Measurements from ENCODE around the gene SPATA31D4.
"Not testable (repeated sequence)": the region's sequence is repeated elsewhere in the genome, so short reads cannot be mapped to it uniquely, and the experiment has no call there.

SPATA31D4 gene

GRCh38 chr9:81928305-81928704 lies at the start of gene SPATA31D4:
SPATA31D4 (plus strand) TSS chr9:81928428; CDS start chr9:81928514, 86 bp downstream.
- DNase-seq (ENCODE audit: low read depth): not testable (repeated sequence)

- no peak for DNase-seq (ENCODE audit: low read depth)
These were observed 49.7 kb upstream of the SPATA31D4 start for GRCh38 chr9:81878530-81878929.

- DNase-seq (ENCODE audit: low read depth): no peak
These were observed 48.7 kb upstream of the SPATA31D4 start for GRCh38 chr9:81879501-81879916.

GRCh38 chr9:81885602-81886001 lies 42.6 kb upstream of the SPATA31D4 start:
- DNase-seq (ENCODE audit: low read depth): no peak

DNA sequence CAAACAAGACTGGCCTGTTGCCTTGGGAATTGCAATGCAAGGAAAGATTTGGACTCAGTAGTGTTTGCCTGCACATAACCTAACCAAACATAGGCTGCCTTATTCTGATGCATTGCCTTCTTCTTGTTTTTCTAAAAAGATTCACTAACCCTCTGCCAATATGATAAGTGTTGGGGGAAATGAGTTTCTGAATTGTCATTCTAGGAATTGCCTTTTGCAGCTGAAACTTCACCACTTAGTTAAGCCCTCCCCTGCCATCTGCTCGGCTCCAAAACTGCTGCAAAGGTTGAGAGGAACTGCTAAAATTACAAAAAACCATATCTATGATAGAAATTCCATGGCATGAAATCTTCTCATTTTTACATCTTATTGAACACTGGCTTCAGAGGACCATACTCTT lies 41.6 kb upstream of the SPATA31D4 start:
- no peak for DNase-seq (ENCODE audit: low read depth)

DNA sequence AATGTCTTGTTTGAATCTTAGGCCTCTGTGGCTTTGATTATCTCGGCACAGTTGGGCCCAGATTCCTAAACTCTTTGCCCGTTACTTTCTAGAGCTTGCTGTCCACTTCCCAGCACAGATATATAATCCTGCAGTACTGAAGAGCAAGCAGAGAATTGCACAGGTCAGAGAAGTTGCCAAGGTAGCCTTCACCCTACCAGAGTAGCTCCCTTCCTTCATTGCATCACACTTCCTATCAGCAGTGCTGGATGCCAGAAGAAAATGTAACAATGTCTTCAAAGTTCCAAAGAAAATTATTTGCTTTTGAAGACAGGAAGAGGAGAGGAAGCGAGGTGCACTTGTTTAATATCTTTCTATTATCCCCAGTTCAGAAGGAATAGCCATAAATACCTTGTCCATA lies 38.1 kb upstream of the SPATA31D4 start:
- no peak for DNase-seq (ENCODE audit: low read depth)

GRCh38 chr9:81892440-81892839 lies 35.8 kb upstream of the SPATA31D4 start:
- no peak for DNase-seq (ENCODE audit: low read depth)

DNA sequence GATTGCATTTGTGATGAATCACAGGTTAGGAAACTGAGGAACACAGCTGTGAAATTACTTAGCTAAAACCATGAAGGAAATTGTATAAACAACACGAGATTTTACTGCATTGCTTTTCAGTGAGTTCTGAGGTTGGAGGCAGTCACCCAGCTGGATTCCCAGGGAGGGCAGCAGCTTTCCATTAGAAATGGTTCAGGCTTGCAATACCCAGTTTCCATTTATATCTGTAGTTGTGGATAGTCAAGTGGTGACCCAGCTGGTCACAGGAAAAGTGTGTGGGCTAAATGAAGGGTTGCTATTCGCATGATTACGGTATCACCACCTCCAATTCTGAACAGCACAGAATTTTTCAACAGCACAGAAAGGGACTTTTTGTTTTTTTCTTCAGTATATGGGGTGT lies 34.3 kb upstream of the SPATA31D4 start:
- DNase-seq (ENCODE audit: low read depth): no peak

DNA sequence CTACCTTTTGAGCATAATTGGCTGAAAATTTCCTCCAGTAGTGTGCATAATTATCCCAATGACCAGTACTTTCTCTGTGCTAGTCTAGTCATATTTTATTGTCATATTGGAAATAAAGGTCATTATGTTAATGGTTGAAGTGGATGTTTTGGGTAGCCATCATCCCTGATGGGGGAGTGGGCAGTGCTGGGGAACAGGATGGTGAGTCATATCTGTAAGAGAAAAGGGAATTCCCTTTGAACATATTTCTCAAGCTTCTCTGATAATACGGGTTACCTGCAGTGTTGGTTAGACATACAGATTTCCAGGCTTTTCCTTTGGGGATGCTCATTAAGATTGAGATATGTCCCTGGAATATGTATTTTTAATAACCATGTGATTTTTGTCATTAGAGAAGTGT lies 33.3 kb upstream of the SPATA31D4 start:
- no peak for DNase-seq (ENCODE audit: low read depth)

- no peak for DNase-seq (ENCODE audit: low read depth)
These were observed 32.2 kb upstream of the SPATA31D4 start for GRCh38 chr9:81896070-81896469.

DNA sequence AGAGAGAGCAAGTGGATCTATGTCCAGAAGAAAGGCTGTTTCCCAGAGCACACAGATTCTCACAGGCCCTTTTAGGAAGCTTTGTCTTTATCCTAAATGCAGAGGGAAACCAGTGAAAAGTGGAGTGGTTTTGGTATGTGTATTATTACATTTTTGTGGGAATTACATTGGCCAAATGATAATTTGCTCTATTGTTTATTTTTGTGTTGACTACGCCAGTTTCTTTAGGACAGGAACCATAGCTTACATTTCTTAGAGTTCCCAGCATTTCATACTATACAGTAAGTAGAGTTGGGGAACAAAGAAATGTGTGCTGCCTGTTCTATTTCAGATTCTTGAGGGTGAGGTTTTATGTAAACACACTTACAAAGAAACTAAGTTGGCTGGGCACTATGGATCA lies 29.4 kb upstream of the SPATA31D4 start:
- no peak for DNase-seq (ENCODE audit: low read depth)

GRCh38 chr9:81902196-81902595 lies 26.0 kb upstream of the SPATA31D4 start:
- DNase-seq (ENCODE audit: low read depth): no peak

GRCh38 chr9:81902626-81903025 lies 25.6 kb upstream of the SPATA31D4 start:
- DNase-seq (ENCODE audit: low read depth): no peak

- no peak for DNase-seq (ENCODE audit: low read depth)
These were observed 21.6 kb upstream of the SPATA31D4 start for GRCh38 chr9:81906671-81907070.

- DNase-seq (ENCODE audit: low read depth): no peak
These were observed 16.1 kb upstream of the SPATA31D4 start for GRCh38 chr9:81912135-81912534.

DNA sequence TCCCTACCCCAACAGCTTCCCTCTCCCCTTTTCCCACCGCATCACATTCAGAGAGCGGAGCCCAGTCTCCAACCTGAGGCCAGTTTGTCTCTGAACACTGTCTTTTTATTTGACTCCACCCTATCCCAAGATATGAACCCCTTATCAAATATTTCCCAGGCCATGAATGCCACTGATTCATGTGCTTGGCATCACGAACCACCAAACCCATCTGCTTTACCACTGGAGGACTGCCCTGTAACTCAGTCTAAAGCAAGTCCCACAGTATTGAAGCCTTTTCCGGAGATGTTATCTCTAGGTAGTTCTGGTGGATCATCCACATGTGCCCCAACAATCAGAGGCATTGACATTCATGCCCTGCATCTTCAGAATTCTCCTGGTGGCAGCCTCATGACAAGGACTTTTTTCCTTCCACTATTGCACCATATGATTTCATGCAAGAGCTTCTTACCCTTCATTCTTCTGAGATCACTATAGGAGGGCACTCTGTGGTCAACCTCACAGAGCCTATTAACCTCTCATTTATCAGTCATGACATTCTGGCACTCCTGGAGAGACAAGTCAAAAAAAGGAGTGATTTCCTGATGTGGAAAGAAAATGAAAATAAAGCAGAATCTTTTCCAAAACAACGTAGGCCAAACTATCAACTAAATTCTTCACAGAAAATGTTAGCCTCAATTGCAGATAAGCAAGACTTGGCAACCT lies 12.3 kb upstream of the SPATA31D4 start:
- no peak for DNase-seq (ENCODE audit: low read depth)

- not testable (repeated sequence) for DNase-seq (ENCODE audit: low read depth)
These were observed 9.7 kb upstream of the SPATA31D4 start for GRCh38 chr9:81918507-81918906.

DNA sequence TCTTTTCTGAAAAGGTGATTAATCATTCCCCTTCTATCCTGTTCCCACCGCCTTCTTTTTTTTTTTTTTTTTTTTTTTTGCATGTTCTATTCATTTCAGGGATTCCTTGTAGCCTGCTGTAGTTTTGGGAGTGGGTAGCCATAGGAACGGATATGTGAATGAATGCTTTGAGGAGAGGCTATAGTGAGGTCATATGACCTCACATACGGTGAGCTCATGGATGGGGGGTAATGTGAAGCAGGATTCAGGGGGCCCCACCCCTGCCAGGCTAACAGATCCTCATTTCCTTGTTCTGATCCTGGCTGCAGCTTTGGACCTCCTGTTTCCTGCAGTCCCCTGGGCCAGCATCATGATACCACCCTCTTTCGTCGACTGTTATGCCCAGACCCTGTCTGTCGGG lies 1.9 kb downstream of the SPATA31D4 start:
- not testable (repeated sequence) for DNase-seq (ENCODE audit: low read depth)

DNA sequence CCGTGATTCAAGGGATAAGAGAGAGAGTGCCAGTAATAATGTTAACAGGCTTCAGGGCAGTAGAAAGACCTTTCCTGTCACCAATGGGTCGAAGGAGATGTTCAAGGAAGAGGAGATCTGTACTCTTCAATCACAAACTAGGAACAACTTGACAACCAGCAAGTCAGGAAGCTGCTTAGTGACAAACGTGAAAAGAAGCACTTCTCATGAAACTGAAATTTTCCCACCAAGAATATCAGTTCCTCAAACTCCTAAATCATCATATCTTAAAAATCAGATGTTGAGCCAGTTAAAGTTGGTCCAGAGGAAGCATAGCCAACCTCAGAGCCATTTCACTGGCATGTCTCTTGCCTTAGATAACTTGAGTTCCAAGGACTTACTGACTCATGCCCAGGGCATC lies 5.3 kb downstream of the SPATA31D4 start:
- DNase-seq (ENCODE audit: low read depth): not testable (repeated sequence)

DNA sequence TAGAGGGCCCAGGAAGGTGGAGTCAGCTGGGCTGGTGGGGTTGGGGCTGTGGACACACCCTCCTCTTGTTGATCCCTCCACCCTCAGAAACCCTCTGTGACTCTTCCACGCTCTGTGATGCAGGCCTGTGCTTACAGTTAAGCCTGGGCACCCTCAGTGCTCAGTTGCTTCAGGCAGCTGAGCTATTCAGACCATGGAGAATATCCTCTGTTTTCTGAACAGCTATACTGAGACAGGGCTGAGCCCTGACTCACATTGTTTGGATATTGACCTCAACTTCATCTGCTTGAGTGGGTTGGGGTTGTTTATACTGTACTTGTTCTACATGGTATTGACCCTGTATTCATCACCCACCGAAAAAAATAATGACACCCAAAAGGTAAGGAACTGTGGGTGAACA lies 15.2 kb downstream of the SPATA31D4 start, which contains the start of gene SPATA31D3:
TSS of gene SPATA31D3 (plus strand) at position 108 of the 400 bp plus-strand sequence. CDS start at position 194, 86 bp downstream.
- DNase-seq (ENCODE audit: low read depth): not testable (repeated sequence)

DNA sequence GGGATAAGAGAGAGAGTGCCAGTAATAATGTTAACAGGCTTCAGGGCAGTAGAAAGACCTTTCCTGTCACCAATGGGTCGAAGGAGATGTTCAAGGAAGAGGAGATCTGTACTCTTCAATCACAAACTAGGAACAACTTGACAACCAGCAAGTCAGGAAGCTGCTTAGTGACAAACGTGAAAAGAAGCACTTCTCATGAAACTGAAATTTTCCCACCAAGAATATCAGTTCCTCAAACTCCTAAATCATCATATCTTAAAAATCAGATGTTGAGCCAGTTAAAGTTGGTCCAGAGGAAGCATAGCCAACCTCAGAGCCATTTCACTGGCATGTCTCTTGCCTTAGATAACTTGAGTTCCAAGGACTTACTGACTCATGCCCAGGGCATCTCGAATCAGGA lies 20.4 kb downstream of the SPATA31D4 start:
- not testable (repeated sequence) for DNase-seq (ENCODE audit: low read depth)

GRCh38 chr9:81953096-81953495 lies 24.9 kb downstream of the SPATA31D4 start:
- no peak for DNase-seq (ENCODE audit: low read depth)

DNA sequence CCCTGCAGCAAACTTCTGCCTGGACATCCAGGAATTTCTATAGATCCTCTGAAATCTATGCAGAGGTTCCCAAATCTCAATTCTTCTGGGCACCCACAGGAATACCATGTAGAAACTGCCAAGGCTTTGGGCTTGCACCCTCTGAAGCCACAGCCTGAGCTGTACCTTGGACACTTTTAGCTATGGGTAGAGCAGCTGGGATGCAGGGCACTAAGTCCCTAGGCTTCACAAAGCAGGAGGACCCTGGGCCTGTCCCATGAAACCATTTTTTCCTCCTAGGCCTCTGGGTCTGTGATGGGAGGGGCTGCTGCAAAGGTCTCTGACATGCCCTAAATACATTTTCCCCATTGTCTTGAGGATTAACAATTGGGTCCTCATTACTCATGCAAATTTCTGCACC lies 27.4 kb downstream of the SPATA31D4 start:
- no peak for DNase-seq (ENCODE audit: low read depth)

Measured in activated T-cell treated with anti-CD3 and anti-CD28 coated beads for 48 hours (primary cell).